Measurements from ENCODE around the gene TAF1C. TPM values are rescaled to one million over a fixed set of nuclear protein-coding genes. Genes with fewer than 3 reads are reported as not detected.

The TAF1C gene
- total RNA-seq, 2 experiments from 2014 or later, result 53.4 to 62.3 TPM

DNA sequence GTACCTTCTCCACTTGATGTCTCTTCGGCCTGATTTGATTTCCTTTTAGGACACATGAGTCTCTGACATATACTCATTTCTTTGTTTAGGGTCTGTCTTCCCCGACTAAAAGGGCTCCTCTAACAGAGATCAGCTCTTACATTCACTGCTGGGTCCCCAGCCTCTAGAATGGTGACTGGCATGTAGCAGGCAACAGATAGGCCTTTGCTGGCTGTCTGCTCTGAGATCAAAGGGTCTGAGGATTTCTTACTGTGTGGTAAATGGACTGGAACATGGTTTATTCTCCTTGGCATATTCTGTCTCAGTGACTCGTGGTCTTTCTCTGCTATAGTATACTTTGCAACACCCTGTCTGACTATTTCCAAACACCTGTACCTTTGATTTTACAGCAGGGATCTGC, 25.1 kb downstream of the TAF1C start:
- ChIA-PET CTCF (no interaction called here), POLR2A (no interaction called here)
- H3K27ac Mint-ChIP-seq, result no peak overlapping the region
- H3K4me1 Mint-ChIP-seq (ENCODE audit: low read depth), result no peaks in the 10 kb centered on the region
- no peaks in the 10 kb centered on the region for H3K9me3 Mint-ChIP-seq (ENCODE audit: insufficient read depth)
- H3K27me3 Mint-ChIP-seq (ENCODE audit: low read depth), result peaks cover 46% of the 10 kb centered on the region
- no peak overlapping the region for H3K4me3 Mint-ChIP-seq
- DNase-seq (no peak), ATAC-seq (no peak)
- H3K36me3 Mint-ChIP-seq (ENCODE audit: low read depth), result no peaks in the 10 kb centered on the region

DNA sequence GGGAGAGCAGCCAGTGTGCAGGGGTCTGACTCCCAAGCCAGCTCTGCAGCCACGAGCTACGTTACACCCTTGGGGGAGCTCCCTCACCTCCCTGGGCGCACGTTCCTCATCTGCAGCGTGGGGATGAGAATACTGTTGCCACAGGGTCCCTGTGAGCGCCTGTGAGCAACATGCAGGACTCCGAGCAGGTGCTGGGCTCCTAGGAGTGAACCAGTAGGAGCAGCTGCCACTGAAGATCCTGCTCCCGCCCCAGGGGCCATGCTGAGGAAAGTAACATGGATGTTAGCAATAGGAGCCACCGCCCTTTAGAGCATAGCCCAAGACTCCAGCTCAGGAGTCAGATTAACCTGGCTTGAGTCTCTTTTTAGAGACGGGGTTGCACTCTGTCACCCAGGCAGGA, 25.8 kb downstream of the TAF1C start:
- Mint-ChIP-seq H3K27me3 (ENCODE audit: low read depth) (peaks cover 47% of the 10 kb centered on the region), H3K4me1 (ENCODE audit: low read depth) (no peaks in the 10 kb centered on the region), H3K27ac (no peak overlapping the region), H3K36me3 (ENCODE audit: low read depth) (no peaks in the 10 kb centered on the region), H3K9me3 (ENCODE audit: insufficient read depth) (no peaks in the 10 kb centered on the region), H3K4me3 (no peak overlapping the region)
- ChIA-PET CTCF (no interaction called here), POLR2A (no interaction called here)
- DNase-seq, result no peak
- ATAC-seq, result no peak

DNA sequence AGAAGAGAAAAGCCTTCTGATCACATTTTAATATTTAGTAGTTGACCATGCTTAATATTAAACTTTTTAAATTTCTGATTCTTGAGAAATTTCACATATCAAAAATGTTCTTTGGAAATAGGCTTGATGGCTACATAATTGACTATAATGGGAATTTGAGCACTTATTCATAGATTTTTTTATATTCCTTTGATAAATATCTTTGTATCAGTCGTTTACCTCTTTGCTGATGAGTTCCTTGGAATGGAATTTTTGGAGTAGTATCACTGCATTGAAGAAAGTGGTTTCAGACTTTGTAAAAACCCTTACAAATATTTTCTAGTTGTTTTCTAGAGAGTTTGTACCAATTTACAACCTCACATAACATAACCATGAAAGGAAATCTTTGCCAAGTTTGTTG, 27.1 kb downstream of the TAF1C start:
- ChIA-PET POLR2A (interaction anchor here (0.5 kb wide), 1 partner anchor 389 kb away, joined by 3 read pairs; no protein-coding TSS in a partner anchor), CTCF (interaction anchor here (1.3 kb wide), 1 partner anchor 17 kb away, joined by 3 read pairs; no protein-coding TSS in a partner anchor)
- ATAC-seq (no peak), DNase-seq (no peak)
- H3K27ac Mint-ChIP-seq, result no peak overlapping the region
- H3K9me3 Mint-ChIP-seq (ENCODE audit: insufficient read depth), result no peaks in the 10 kb centered on the region
- no peaks in the 10 kb centered on the region for H3K36me3 Mint-ChIP-seq (ENCODE audit: low read depth)
- H3K4me1 Mint-ChIP-seq (ENCODE audit: low read depth), result no peaks in the 10 kb centered on the region
- peaks cover 48% of the 10 kb centered on the region for H3K27me3 Mint-ChIP-seq (ENCODE audit: low read depth)
- H3K4me3 Mint-ChIP-seq, result no peak overlapping the region

DNA sequence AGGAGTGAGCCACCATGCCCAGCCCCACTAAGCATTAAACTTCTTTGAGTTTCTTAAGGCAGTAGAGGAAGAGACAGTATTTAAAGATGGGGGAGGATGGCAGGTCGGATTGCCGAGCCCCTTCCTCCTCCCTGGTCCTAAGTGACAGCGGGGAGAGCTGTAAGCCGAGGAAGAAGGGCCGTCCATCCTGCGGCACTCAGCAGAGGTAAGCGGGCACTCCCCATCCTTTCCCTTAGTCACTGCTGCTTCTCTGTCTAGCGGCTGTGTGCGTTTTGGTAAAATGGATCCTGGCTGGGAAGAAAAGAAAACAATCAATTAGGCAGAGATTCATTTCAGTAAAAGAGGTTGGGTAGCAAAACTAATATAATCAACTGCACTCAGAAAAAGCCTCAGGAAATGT, 27.9 kb downstream of the TAF1C start:
- ChIA-PET POLR2A (no interaction called here), CTCF (no interaction called here)
- H3K27me3 Mint-ChIP-seq (ENCODE audit: low read depth), result peaks cover 44% of the 10 kb centered on the region

DNA sequence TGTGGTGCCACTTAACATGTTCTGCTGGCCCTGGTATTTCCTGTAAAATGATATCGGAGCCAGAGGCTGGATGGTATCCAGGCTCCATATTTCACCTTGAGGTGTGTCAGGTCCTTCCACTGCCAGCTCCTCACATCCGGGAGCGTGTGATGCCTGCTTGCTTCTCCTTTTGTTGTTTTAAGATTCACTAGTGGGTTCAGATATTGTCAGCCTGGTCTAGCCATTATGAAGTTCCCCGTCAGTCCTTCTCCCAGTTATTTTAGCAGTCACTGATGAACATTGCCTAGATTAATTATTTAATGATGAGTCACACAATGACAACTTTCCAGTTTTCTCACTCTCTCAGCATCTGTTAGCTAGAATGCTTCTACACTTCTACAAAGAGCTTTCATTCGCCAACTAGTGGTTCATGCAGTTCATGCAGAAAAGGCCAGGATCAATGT, 30.5 kb downstream of the TAF1C start:
- Mint-ChIP-seq H3K27ac (no peak overlapping the region), H3K4me3 (no peak overlapping the region), H3K36me3 (ENCODE audit: low read depth) (no peaks in the 10 kb centered on the region), H3K27me3 (ENCODE audit: low read depth) (peaks cover 37% of the 10 kb centered on the region), H3K9me3 (ENCODE audit: insufficient read depth) (no peaks in the 10 kb centered on the region), H3K4me1 (ENCODE audit: low read depth) (no peaks in the 10 kb centered on the region)
- DNase-seq (no peak), ATAC-seq (no peak)
- ChIA-PET CTCF (interaction anchor here (1.6 kb wide), 2 partner anchors 31 to 68 kb away, joined by 6 to 10 read pairs; partner anchors contain the start of gene TAF1C), POLR2A (no interaction called here)

More for the DNA sequence above, 27.9 kb downstream of the TAF1C start:
- Mint-ChIP-seq H3K27ac (no peak overlapping the region), H3K36me3 (ENCODE audit: low read depth) (no peaks in the 10 kb centered on the region), H3K4me3 (no peak overlapping the region), H3K4me1 (ENCODE audit: low read depth) (no peaks in the 10 kb centered on the region), H3K9me3 (ENCODE audit: insufficient read depth) (no peaks in the 10 kb centered on the region)
- DNase-seq (no peak), ATAC-seq (no peak)

DNA sequence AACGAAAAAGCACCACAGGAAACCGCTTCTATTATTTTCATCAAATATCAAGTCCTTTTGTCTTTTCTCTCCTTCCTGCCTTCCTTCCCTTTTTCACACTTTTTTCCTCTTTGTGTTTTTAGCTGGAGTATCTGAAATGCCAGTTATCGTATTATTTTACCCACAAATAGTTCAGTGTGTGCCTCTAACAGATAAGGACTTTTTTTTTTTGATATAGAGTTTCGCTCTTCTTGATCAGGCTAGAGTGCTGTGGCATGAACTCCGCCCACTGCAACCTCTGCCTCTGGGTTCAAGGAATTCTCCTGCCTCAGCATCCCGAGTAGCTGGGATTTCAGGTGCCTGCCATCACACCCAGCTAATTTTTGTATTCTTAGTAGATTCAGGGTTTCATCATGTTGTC, 31.1 kb downstream of the TAF1C start:
- H3K4me3 Mint-ChIP-seq, result no peak overlapping the region
- H3K36me3 Mint-ChIP-seq (ENCODE audit: low read depth), result no peaks in the 10 kb centered on the region
- H3K27ac Mint-ChIP-seq, result no peak overlapping the region
- no peak for DNase-seq
- ChIA-PET CTCF (interaction anchor here (1.3 to 1.6 kb wide), 3 partner anchors 19 to 67 kb away, joined by 4 to 10 read pairs (median 6); partner anchors contain the start of gene TAF1C), POLR2A (interaction anchor here (0.6 kb wide), 1 partner anchor 11 kb away, joined by 3 read pairs; no protein-coding TSS in a partner anchor)
- peaks cover 40% of the 10 kb centered on the region for H3K27me3 Mint-ChIP-seq (ENCODE audit: low read depth)
- no peaks in the 10 kb centered on the region for H3K9me3 Mint-ChIP-seq (ENCODE audit: insufficient read depth)
- ATAC-seq, result no peak
- no peaks in the 10 kb centered on the region for H3K4me1 Mint-ChIP-seq (ENCODE audit: low read depth)

DNA sequence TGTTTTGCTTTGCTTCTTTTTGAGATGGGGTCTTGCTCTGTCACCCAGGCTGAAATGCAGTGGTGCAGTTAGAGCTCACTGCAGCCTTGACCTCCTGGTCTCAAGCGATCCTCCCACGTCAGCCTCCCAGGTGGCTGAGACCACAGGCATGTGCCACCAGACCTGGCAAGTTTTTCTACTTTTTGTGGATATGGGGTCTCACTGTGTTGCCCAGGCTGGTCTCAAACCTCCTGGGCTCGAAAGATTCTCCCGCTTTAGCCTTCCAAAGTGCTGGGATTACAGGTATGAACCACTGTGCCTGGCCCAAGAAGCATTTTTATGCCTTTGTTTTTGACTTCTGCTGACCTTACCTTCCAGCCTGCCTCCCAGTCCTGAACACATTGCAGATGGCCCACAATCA, 31.6 kb downstream of the TAF1C start:
- Mint-ChIP-seq H3K4me3 (no peak overlapping the region), H3K9me3 (ENCODE audit: insufficient read depth) (no peaks in the 10 kb centered on the region), H3K36me3 (ENCODE audit: low read depth) (no peaks in the 10 kb centered on the region), H3K4me1 (ENCODE audit: low read depth) (no peaks in the 10 kb centered on the region), H3K27ac (no peak overlapping the region), H3K27me3 (ENCODE audit: low read depth) (peaks cover 40% of the 10 kb centered on the region)
- ChIA-PET POLR2A (interaction anchor here (0.6 kb wide), 1 partner anchor 12 kb away, joined by 3 read pairs; no protein-coding TSS in a partner anchor), CTCF (interaction anchor here (1.3 to 1.6 kb wide), 3 partner anchors 20 to 67 kb away, joined by 4 to 10 read pairs (median 6); partner anchors contain the start of gene TAF1C)
- no peak for ATAC-seq
- no peak for DNase-seq

DNA sequence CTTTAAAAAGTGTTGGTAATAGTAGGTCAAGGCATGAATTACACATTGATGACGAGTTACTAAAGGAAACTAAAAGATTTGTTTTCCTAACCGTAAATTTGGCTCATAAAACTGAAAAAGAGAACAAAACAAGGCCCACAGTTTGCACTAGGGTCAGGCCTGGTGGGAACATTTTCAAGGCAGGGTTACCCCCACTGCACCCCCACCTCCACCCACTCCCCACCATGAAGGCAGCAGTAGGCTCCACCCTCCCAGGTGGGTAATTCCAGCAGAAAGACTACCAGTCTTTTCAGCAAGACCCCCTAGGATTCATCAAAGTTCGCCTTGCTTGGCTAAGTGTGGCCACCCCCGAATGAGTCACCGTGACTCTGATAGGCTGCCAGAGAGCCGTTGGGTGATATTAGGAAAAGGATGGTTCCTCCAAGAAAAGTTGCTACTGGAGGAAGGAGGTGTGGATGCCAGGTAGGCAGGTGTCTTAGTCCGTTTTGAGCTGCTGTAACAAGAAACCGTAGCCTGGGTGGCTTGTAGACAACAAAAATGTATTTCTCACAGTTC, 33.1 kb downstream of the TAF1C start:
- DNase-seq (no peak), ATAC-seq (no peak)
- no peaks in the 10 kb centered on the region for H3K36me3 Mint-ChIP-seq (ENCODE audit: low read depth)
- H3K9me3 Mint-ChIP-seq (ENCODE audit: insufficient read depth), result no peaks in the 10 kb centered on the region
- no peaks in the 10 kb centered on the region for H3K4me1 Mint-ChIP-seq (ENCODE audit: low read depth)
- H3K27me3 Mint-ChIP-seq (ENCODE audit: low read depth), result peaks cover 35% of the 10 kb centered on the region
- ChIA-PET POLR2A (no interaction called here), CTCF (no interaction called here)
- H3K4me3 Mint-ChIP-seq, result no peak overlapping the region
- no peak overlapping the region for H3K27ac Mint-ChIP-seq

DNA sequence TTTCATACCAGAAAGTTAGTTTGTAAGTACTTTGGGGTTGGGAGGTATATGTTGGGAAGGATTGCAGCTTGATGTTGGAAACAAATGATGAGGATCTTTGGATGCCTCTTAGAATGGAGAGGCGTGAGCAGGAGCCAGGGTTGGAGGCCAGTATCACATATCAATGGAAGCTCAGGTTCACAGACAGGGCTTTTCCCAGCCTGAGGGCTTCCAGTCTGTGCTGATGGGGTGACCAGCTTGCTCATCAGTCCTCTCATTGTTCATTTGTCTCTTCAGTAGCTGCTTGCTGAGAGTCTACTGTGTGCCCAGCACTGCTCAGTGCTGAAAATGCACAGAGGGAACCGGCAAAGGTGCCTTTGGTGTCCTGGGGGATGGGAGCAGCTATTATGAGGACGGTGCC, 35.9 kb downstream of the TAF1C start:
- no peaks in the 10 kb centered on the region for H3K4me1 Mint-ChIP-seq (ENCODE audit: low read depth)
- ChIA-PET POLR2A (no interaction called here), CTCF (interaction anchor here (1.3 kb wide), 1 partner anchor 66 kb away, joined by 4 read pairs; no protein-coding TSS in a partner anchor)
- no peak overlapping the region for H3K4me3 Mint-ChIP-seq
- ATAC-seq, result no peak
- H3K9me3 Mint-ChIP-seq (ENCODE audit: insufficient read depth), result no peaks in the 10 kb centered on the region
- H3K27me3 Mint-ChIP-seq (ENCODE audit: low read depth), result peaks cover 21% of the 10 kb centered on the region
- no peaks in the 10 kb centered on the region for H3K36me3 Mint-ChIP-seq (ENCODE audit: low read depth)
- H3K27ac Mint-ChIP-seq, result no peak overlapping the region
- DNase-seq, result no peak

DNA sequence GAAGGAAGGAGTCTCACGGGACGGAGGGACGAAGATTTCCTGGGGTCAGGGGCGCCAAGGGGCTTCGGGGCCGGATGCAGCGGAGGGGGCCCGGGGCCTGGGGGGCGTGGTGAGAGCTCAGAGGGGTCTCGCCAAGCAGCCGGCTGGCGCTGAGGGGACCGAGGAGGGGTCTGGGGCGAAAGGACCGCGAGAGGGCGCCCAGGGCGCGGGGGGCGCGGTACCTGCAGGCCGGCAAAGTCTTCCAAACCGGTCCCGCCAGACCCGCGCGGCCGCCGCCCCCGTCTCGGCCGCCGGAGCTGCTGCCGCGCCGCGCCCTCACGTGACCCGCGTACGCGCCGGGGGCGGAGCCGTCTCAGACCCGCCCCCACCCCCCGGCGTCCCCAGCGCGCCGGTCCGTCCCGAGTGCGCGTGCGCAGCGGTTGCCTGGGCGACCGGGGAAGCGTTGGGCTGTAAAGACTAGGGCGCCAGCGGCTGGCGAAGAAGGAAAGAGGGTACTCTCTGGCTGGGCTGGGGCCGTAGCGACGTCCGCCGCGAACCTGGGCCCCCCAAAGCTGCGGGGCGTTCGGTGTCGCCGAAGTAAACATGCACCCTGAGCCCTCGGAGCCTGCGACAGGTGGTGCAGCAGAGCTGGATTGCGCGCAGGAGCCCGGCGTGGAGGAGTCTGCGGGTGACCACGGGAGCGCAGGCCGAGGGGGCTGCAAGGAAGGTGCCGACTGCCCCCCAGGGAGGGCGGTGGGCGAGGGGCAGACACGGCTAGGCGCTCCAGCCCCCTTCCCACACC, 41.8 kb downstream of the TAF1C start, which contains the start of the genes DNAAF1 and HSDL1:
DNAAF1 (plus strand) TSS at position 450 of the 781 bp plus-strand sequence; CDS start at position 583, 133 bp downstream.
HSDL1 (minus strand) TSS at position 319 of the 781 bp plus-strand sequence. CDS start 13,856 bp downstream, outside the sequence.
- H3K9me3 Mint-ChIP-seq (ENCODE audit: insufficient read depth), result no peaks in the 10 kb centered on the region
- ChIA-PET POLR2A (interaction anchor here (1.0 to 1.4 kb wide), 2 partner anchors 28 to 42 kb away, joined by 4 to 10 read pairs; partner anchors contain the start of genes MBTPS1 and TAF1C), CTCF (interaction anchor here (0.8 to 1.4 kb wide), 6 partner anchors 26 to 60 kb away, joined by 3 to 9 read pairs (median 3); partner anchors contain the start of genes MBTPS1 and TAF1C)
- ATAC-seq (peak; percentile 77), DNase-seq (peak; percentile 93)
- peaks cover 7% of the 10 kb centered on the region for H3K27me3 Mint-ChIP-seq (ENCODE audit: low read depth)
- peak within 1 kb of the TSS; percentile 89 for H3K27ac Mint-ChIP-seq
- peaks cover 19% of the 10 kb centered on the region for H3K4me1 Mint-ChIP-seq (ENCODE audit: low read depth)
- peak within 1 kb of the TSS; percentile 96 for H3K4me3 Mint-ChIP-seq
- H3K36me3 Mint-ChIP-seq (ENCODE audit: low read depth), result no peaks in the 10 kb centered on the region

DNA sequence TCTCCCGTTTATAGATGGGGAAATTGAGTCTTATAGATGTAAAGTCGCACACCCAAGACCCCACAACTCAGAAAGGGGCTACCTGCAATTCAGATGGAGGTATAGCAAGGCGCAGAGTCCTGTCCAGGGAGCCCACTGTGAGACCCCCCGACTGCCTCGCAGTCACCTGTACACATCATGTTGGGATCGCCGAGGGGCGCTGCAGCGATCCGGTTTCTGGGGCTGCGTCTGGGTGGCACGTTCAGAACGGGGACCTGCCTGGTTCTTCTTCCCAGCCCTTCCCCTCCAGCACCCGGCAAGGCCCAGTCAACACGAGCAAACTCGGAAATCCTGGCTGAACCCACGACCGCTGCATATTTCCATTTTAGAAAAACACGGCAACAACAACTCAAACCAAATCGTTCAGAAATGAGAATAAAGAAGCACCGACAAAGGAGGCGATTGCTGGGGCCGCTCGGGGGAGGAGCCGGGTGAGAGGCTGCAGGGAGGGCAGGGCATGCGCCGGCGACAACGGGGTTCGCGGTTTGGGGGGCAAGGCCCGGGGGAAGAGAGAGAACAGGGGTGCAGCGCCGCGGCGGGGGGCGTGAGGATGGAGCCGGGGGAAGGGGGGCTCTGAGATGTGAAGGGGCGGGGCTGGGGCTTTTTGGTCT, 42.5 kb downstream of the TAF1C start:
- ATAC-seq (peak; percentile 53), DNase-seq (peak; percentile 61)
- Mint-ChIP-seq H3K27ac (peak overlapping the region; percentile 89), H3K4me1 (ENCODE audit: low read depth) (peaks cover 24% of the 10 kb centered on the region), H3K4me3 (peak overlapping the region; percentile 96), H3K27me3 (ENCODE audit: low read depth) (peaks cover 4% of the 10 kb centered on the region), H3K36me3 (ENCODE audit: low read depth) (no peaks in the 10 kb centered on the region), H3K9me3 (ENCODE audit: insufficient read depth) (no peaks in the 10 kb centered on the region)
- CTCF ChIA-PET, result interaction anchor here (0.9 to 1.4 kb wide), 6 partner anchors 25 to 58 kb away, joined by 3 to 9 read pairs (median 3); partner anchors contain the start of genes MBTPS1 and TAF1C
- POLR2A ChIA-PET, result interaction anchor here (1.0 to 3.2 kb wide), 3 partner anchors 27 to 43 kb away, joined by 4 to 13 read pairs (median 10); partner anchors contain the start of genes MBTPS1 and TAF1C
